ENCODE data around the gene CTIF.

DNA sequence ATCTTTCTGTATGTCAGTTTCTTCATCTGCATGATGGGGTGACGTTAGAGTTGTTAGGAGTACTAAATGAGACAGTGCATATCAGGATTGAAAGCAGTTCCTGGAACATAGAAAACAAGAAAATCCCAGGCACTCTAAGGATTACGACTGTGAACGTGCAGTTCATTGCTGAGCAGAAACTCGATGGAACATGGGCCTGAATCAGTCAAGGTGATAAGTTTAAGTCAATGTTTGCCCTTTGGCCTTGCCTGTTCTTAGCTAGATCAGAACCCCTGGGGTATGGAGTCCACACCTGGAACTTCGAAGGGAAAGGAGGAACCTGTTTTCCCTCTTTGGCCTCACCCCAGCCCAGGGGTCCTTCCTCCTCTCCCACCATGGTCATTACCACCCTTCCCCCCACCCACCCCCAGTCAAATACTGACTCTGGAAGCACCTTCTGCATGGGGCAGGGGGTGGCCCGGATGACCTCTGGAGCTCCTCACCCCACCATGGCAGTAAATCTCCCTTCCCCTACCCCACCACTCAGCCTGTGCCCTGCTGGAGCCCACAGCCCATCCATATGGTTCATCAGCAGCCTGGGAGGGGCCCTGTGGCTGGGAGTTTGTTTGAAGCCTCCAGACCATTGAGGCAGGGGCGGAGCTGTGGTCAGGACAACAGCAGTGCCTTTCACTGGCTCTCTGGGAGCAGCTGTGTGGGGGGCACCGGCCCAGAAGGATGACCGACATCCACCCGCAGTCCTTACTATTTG, 247.8 kb downstream of the CTIF start:
- TF ChIP-seq CTCF (IDR thresholded peaks at IDR 0.05) (no peak), POLR2A (IDR thresholded peaks at IDR 0.05) (no peak)
